DOHH2 (cell line): Measurements from ENCODE around the gene DDR2.
"Not testable (repeated sequence)": the region's sequence is repeated elsewhere in the genome, so short reads cannot be mapped to it uniquely, and the experiment has no call there.

Source experiments
- H3F3A ChIP-seq: fragments of 200-600 bp; sonication (generic), shearing (Covaris generic); 2 replicates; pipeline ENCODE4 v1.6.0; 2016; ENCODE audit warnings: antibody characterized with exemption, mild to moderate bottlenecking; ENCODE audit not compliant: control insufficient read depth, insufficient read depth
- H3K27ac ChIP-seq: fragments of 200-600 bp; sonication (generic); 2 replicates; pipeline ENCODE4 v1.5.1; 2014; ENCODE audit warnings: low read depth, mild to moderate bottlenecking, low read length, moderate library complexity
- H3K27me3 ChIP-seq: fragments of 200-600 bp; sonication (generic); 2 replicates; pipeline ENCODE4 v1.6.1; 2014; ENCODE audit warnings: mild to moderate bottlenecking, low read length, mixed read lengths; ENCODE audit not compliant: control insufficient read depth
- H3K36me3 ChIP-seq: fragments of 200-600 bp; sonication (generic); 2 replicates; pipeline ENCODE4 v1.6.1; 2014; ENCODE audit warnings: mild to moderate bottlenecking, low read length, moderate library complexity, mixed read lengths; ENCODE audit not compliant: control insufficient read depth
- H3K4me1 ChIP-seq: fragments of 200-600 bp; sonication (generic); 2 replicates; pipeline ENCODE4 v1.6.1; 2014; ENCODE audit warnings: mild to moderate bottlenecking, low read length, mixed read lengths; ENCODE audit not compliant: control insufficient read depth
- H3K4me2 ChIP-seq: fragments of 200-600 bp; sonication (generic); 2 replicates; pipeline ENCODE4 v1.6.0; 2014; ENCODE audit warnings: mild to moderate bottlenecking, low read length, moderate library complexity
- H3K4me3 ChIP-seq: fragments of 200-600 bp; sonication (generic); 2 replicates; pipeline ENCODE4 v1.5.1; 2014; ENCODE audit warnings: mild to moderate bottlenecking, low read length, mixed read lengths
- H3K79me2 ChIP-seq: fragments of 200-600 bp; sonication (generic); 2 replicates; pipeline ENCODE4 v1.6.1; 2014; ENCODE audit warnings: mild to moderate bottlenecking, low read length, mixed read lengths; ENCODE audit not compliant: control insufficient read depth
- H3K9me2 ChIP-seq: fragments of 200-600 bp; sonication (generic); replicated peaks from 2 replicates; pipeline ENCODE4 v1.6.1; 2014; ENCODE audit warnings: mild to moderate bottlenecking, low read length, mixed read lengths; ENCODE audit not compliant: control insufficient read depth
- H3K9me3 ChIP-seq: fragments of 200-600 bp; sonication (generic); 2 replicates; pipeline ENCODE4 v1.6.1; 2014; ENCODE audit warnings: antibody characterized with exemption, low read length, mixed read lengths; ENCODE audit not compliant: control insufficient read depth, insufficient read depth
- H4K20me1 ChIP-seq: fragments of 200-600 bp; sonication (generic); 2 replicates; pipeline ENCODE4 v1.6.0; 2014; ENCODE audit warnings: low read depth, mild to moderate bottlenecking, antibody characterized with exemption, low read length, moderate library complexity; ENCODE audit not compliant: control insufficient read depth, insufficient read depth
- EZH2phosphoT487 ChIP-seq: fragments of 200-600 bp; sonication (generic); IDR thresholded peaks from 2 replicates; pipeline ENCODE4 v1.6.1; 2017; ENCODE audit warnings: borderline replicate concordance, mild to moderate bottlenecking, antibody characterized with exemption, low read length, moderate library complexity, mixed read lengths
- TF ChIP-seq, protein P1 (sequence below): fragments of 200-600 bp; sonication (generic); IDR thresholded peaks from one replicate; pipeline ENCODE4 v1.5.1; 2014; ENCODE audit warnings: antibody characterized with exemption, mild to moderate bottlenecking, low read depth, low read length; ENCODE audit not compliant: poor library complexity, severe bottlenecking

DDR2 gene

DNA sequence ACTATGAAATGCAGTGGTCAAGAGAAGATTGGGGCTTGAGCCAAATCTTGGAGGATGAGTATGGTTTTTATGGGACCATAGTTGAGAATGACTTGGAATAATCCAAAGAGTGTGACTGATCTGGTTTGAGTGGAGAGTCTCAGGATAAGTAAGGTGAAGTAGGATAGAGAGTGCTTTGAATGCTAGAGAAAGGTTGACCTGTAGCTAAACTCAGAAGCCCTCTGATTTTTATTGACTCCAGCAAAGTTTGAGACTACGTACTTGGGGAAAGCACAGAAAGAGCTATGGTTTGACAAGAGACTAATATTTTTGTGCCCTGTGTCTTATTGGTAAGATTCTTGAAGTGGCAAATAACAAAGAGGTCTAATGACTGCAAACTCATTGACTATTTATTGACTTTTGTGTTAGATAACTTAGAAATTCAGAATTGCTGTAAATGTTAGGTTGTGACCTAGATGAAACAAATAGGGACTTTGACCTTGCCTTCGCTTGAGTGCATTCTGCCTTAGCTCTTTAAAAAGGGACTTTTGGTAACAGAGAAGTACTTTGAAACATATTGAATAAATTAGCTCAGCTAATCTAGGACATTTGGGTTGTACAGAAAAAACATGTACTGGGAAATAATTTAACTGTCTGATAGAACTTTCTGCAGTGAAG is 35.6 kb upstream of the DDR2 start:
- H4K20me1 ChIP-seq = no peaks in the 10 kb centered on the region
- H3K27ac ChIP-seq = no peak overlapping the region
- no peak for TF ChIP-seq EZH2phosphoT487
- TF ChIP-seq, protein P1, sequence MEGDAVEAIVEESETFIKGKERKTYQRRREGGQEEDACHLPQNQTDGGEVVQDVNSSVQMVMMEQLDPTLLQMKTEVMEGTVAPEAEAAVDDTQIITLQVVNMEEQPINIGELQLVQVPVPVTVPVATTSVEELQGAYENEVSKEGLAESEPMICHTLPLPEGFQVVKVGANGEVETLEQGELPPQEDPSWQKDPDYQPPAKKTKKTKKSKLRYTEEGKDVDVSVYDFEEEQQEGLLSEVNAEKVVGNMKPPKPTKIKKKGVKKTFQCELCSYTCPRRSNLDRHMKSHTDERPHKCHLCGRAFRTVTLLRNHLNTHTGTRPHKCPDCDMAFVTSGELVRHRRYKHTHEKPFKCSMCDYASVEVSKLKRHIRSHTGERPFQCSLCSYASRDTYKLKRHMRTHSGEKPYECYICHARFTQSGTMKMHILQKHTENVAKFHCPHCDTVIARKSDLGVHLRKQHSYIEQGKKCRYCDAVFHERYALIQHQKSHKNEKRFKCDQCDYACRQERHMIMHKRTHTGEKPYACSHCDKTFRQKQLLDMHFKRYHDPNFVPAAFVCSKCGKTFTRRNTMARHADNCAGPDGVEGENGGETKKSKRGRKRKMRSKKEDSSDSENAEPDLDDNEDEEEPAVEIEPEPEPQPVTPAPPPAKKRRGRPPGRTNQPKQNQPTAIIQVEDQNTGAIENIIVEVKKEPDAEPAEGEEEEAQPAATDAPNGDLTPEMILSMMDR = no peak
- H3K4me2 ChIP-seq = no peak overlapping the region
- no peaks in the 10 kb centered on the region for H3K79me2 ChIP-seq
- H3K27me3 ChIP-seq = no peaks in the 10 kb centered on the region
- H3K9me3 ChIP-seq = no peaks in the 10 kb centered on the region
- H3K4me3 ChIP-seq = no peak overlapping the region
- peaks cover 18% of the 10 kb centered on the region for H3K36me3 ChIP-seq
- H3F3A ChIP-seq = no peaks in the 10 kb centered on the region
- H3K4me1 ChIP-seq = no peaks in the 10 kb centered on the region
- H3K9me2 ChIP-seq = no peaks in the 10 kb centered on the region

DNA sequence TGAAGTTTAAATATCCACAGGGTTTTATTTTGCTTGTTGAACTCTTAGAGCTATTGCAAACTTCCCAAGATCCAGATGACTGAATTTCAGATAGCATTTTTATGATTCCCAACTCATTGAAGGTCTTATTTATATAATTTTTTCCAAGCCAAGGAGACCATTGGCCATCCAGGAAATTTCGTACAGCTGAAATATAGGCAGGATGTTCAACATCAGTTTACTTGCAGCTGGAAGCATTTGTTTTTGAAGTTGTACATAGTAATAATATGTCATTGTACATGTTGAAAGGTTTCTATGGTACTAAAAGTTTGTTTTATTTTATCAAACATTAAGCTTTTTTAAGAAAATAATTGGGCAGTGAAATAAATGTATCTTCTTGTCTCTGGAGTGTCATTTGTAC is 32.8 kb upstream of the DDR2 start:
- no peak overlapping the region for H3K4me3 ChIP-seq
- peaks cover 20% of the 10 kb centered on the region for H3K36me3 ChIP-seq
- H3F3A ChIP-seq = no peaks in the 10 kb centered on the region
- H3K9me3 ChIP-seq = no peaks in the 10 kb centered on the region
- no peak overlapping the region for H3K4me2 ChIP-seq
- H3K27ac ChIP-seq = no peak overlapping the region
- no peaks in the 10 kb centered on the region for H4K20me1 ChIP-seq
- TF ChIP-seq, protein P1 = no peak
- TF ChIP-seq EZH2phosphoT487 = no peak
- H3K4me1 ChIP-seq = no peaks in the 10 kb centered on the region
- H3K9me2 ChIP-seq = no peaks in the 10 kb centered on the region
- no peaks in the 10 kb centered on the region for H3K79me2 ChIP-seq
- H3K27me3 ChIP-seq = no peaks in the 10 kb centered on the region

DNA sequence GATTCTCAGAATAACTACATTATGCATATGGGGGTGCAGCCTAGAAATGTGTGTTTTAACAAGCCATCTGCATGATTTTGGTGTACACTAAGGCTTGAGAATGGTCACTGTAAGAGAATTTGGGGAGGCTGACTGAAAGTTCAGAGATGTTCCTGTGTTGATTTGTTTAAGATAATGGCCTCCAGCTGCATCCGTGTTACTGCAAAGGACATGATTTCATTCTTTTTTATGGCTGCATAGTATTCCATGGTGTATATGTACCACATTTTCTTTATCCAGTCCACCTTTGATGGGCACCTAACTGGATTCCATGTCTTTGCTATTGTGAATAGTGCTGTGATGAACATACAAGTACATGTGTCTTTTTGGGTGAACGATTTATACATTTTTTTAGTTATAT is 29.1 kb upstream of the DDR2 start:
- not testable (repeated sequence) for H3K27ac ChIP-seq, H3K4me3 ChIP-seq, H3K27me3 ChIP-seq, H3K79me2 ChIP-seq, H3K4me2 ChIP-seq, H4K20me1 ChIP-seq, H3K9me2 ChIP-seq, H3F3A ChIP-seq, H3K9me3 ChIP-seq, H3K4me1 ChIP-seq
- H3K36me3 ChIP-seq = peaks cover 20% of the 10 kb centered on the region

DNA sequence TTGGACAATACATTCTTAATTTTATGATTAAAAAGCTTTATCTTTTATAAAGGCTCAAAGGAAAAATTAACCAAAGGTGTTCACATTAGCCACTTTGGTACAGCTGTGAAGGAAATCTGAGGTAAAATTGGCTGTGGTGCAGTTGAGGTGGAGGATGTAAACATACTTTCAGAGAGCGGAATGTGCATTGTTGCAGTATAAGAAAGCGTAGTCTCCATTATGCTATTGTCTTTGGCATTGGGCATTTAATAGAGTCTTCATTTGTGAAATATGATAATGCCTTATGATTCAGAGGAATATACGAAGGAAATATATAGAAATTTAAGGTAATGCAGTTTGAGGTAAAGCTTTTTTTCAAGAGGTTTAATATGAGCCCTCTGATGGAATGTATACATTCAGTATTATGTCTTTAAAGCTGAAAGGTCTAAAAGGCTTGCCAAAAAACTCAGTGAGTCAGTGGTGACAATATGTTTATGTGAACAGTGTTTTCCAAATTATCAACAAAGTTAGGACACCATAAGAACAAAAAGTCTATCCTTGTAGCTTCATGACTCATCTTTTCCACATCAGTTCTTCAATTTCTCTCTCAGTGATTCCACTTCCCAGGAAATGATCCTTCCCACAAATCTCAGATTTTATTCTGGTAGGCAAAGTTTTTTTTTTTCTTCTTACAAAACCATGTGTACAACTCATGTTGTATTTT is 26.9 kb upstream of the DDR2 start:
- Histone ChIP-seq H3K9me2 (no peaks in the 10 kb centered on the region), H4K20me1 (no peaks in the 10 kb centered on the region), H3K27ac (no peak overlapping the region), H3K4me3 (no peak overlapping the region), H3K4me2 (no peak overlapping the region), H3K9me3 (no peaks in the 10 kb centered on the region), H3K4me1 (no peaks in the 10 kb centered on the region), H3K27me3 (no peaks in the 10 kb centered on the region), H3F3A (no peaks in the 10 kb centered on the region), H3K79me2 (no peaks in the 10 kb centered on the region), H3K36me3 (peaks cover 16% of the 10 kb centered on the region)
- TF ChIP-seq, protein P1 = no peak
- TF ChIP-seq EZH2phosphoT487 = no peak
